Stimulated activated CD8-positive, alpha-beta memory T cell treated with anti-CD3 and anti-CD28 coated beads, Interleukin-12 subunit alpha, Interleukin-12 subunit beta, amount 100 ng/mL, for 24 hours (primary cell): ENCODE measurements around the gene CRHR2.
"Not testable (repeated sequence)": the region's sequence is repeated elsewhere in the genome, so short reads cannot be mapped to it uniquely, and the experiment has no call there.

Source experiments
- DNase-seq: peaks from one replicate; pipeline ENCODE4 v3.0.0-alpha.2; 2020; ENCODE audit errors: extremely low read depth

Gene CRHR2

GRCh38 chr7:30682212-30683083 is at the start of gene CRHR2:
Gene CRHR2 (minus strand): TSS chr7:30682456. CDS start chr7:30682280, 176 bp downstream.
- DNase-seq: no peak

- DNase-seq: no peak
Measured at GRCh38 chr7:30731581-30731980, 49.3 kb upstream of the CRHR2 start.

- DNase-seq: no peak
Measured at GRCh38 chr7:30730996-30731395, 48.7 kb upstream of the CRHR2 start.

- no peak for DNase-seq
Measured at GRCh38 chr7:30730097-30730496, 47.8 kb upstream of the CRHR2 start.

GRCh38 chr7:30729642-30730041 is 47.4 kb upstream of the CRHR2 start:
- DNase-seq: no peak

GRCh38 chr7:30728591-30729100 is 46.4 kb upstream of the CRHR2 start:
- DNase-seq: no peak

- no peak for DNase-seq
Measured at GRCh38 chr7:30727061-30727945, 45.0 kb upstream of the CRHR2 start.

GRCh38 chr7:30726296-30727006 is 44.2 kb upstream of the CRHR2 start:
- DNase-seq: no peak

- no peak for DNase-seq
Measured at GRCh38 chr7:30723776-30724175, 41.5 kb upstream of the CRHR2 start.

- no peak for DNase-seq
Measured at GRCh38 chr7:30722671-30723070, 40.4 kb upstream of the CRHR2 start.

GRCh38 chr7:30722187-30722586 is 39.9 kb upstream of the CRHR2 start:
- no peak for DNase-seq

GRCh38 chr7:30721211-30721610 is 39.0 kb upstream of the CRHR2 start:
- no peak for DNase-seq

GRCh38 chr7:30719434-30719833 is 37.2 kb upstream of the CRHR2 start:
- not testable (repeated sequence) for DNase-seq

GRCh38 chr7:30717181-30717580 is 34.9 kb upstream of the CRHR2 start:
- DNase-seq: no peak

GRCh38 chr7:30714129-30714528 is 31.9 kb upstream of the CRHR2 start:
- no peak for DNase-seq

- DNase-seq: no peak
Measured at GRCh38 chr7:30713392-30713791, 31.1 kb upstream of the CRHR2 start.

- no peak for DNase-seq
Measured at GRCh38 chr7:30710669-30711068, 28.4 kb upstream of the CRHR2 start.

- no peak for DNase-seq
Measured at GRCh38 chr7:30709549-30709948, 27.3 kb upstream of the CRHR2 start.

GRCh38 chr7:30708983-30709382 is 26.7 kb upstream of the CRHR2 start:
- no peak for DNase-seq

GRCh38 chr7:30708412-30708811 is 26.2 kb upstream of the CRHR2 start:
- DNase-seq: no peak

GRCh38 chr7:30707391-30708357 is 25.4 kb upstream of the CRHR2 start:
- DNase-seq: no peak
